HG02678 (cell line): ENCODE measurements around the gene ABCD1.
"Not testable (repeated sequence)": the region's sequence is repeated elsewhere in the genome, so short reads cannot be mapped to it uniquely, and the experiment has no call there.

Experiments used
- ATAC-seq: cut with Tn5 transposase; IDR thresholded peaks from one replicate; pipeline ENCODE4 v1.9.1; 2021; ENCODE audit warnings: mild to moderate bottlenecking, moderate library complexity; ENCODE audit not compliant: unreplicated experiment

ABCD1 gene

DNA sequence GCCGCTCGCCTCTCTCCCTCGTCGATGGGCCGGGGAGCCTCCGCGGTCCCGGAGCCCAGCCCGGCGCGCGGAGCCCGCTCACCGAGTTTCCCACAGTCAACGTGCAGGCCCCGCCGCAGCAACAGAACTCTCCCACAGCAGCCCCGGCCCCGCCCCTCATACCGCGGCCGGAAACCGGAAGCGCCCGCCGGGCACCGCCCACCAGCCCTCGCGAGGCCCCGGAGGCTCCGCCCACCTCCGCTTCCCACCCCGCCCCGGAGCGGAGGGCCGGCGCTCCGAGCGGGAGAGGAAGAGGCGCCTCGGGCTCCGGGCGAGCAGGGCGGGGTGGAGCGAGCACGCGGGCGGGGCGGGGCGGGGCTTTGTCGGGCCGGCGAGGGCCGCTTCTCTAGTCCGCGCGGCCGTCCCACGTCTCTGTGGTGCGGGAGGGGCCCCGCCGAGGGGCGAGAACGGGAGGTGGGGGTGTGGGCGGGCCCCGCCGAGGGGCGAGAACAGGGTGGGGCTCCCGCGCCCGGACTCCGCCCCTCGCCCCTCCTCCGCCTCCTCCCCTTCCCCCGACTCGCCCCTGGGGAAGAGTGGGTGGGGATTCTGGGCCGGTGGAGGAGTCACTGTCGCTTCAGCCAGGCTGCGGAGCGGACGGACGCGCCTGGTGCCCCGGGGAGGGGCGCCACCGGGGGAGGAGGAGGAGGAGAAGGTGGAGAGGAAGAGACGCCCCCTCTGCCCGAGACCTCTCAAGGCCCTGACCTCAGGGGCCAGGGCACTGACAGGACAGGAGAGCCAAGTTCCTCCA, at the start of gene ABCD1, which contains the start of gene BCAP31:
TSS of gene ABCD1 (plus strand) at position 605 of the 787 bp plus-strand sequence. CDS start 411 bp downstream, outside the sequence.
TSS of gene BCAP31 (minus strand) at position 136 of the 787 bp plus-strand sequence. CDS start 1,143 bp downstream, outside the sequence.
- ATAC-seq = peak; percentile 56

DNA sequence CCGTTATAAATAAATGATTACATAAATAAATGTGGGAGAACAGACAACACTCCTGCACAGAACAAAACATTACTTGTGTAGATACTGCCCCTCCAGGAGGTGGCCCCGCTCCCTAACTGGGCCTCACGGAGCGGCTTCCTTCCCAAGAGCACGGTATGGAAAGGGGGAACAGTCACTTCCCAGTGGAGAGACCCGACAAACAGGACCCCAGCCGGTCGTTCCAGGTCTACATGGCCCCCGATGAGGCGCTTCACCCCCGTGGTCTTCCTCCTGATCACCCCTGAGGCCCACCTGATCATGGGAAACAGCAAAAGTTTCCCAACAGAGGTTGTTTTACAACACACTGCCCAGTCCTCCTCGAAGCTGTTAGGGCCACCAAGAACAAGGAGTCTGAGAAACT, 43.5 kb upstream of the ABCD1 start:
- no peak for ATAC-seq

DNA sequence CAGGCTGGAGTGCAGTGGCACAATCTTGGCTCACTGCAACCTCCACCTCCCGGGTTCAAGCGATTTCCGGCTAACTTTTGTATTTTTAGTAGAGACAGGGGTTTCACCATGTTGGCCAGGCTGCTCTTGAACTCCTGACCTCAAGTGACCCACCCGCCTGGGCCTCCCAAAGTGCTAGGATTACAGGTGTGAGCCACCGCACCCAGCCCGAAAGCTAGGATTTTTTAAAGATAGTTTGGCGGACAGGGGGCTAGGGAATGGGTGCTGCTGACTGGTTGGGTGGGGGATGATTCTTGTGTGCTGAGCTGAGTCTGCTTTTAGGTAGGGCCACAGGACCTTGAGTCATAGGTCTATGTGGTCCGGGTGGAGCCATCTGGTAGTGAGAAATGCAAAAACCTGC, 41.2 kb upstream of the ABCD1 start:
- ATAC-seq = not testable (repeated sequence)

DNA sequence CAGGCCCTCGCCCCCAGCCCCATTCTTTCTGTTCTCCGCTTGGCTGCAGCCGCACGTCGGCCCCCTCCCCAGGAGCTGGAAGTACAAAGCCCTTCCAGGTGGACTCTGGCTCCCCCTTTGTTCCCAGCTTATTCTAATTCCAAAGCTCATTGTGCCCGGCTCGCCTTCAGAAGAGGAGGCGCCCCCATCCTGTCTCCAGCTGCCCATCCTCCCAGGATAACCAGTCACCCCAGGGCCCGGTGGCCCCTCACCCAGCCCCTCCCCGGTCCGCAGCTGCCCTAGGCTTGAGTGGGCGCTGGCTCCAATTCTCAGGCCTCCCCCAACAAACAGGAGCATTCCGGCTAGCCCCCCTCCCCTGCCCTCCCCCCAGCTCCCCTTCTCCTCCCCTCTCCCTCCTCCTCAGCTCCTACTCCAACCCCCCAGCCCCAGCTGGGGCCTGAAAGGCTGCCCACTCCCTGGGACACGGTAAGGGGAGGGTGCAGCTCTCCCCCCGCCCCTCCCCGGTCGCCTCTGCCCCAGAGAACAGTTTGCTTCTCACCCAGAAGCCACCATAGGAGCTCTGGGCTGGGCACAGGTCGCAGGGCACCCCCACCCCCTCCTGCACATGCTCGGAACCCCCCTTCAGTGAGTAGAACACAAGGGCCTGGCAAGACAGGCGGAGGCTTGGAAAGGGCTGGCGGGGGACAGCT, 40.0 kb upstream of the ABCD1 start:
- no peak for ATAC-seq

DNA sequence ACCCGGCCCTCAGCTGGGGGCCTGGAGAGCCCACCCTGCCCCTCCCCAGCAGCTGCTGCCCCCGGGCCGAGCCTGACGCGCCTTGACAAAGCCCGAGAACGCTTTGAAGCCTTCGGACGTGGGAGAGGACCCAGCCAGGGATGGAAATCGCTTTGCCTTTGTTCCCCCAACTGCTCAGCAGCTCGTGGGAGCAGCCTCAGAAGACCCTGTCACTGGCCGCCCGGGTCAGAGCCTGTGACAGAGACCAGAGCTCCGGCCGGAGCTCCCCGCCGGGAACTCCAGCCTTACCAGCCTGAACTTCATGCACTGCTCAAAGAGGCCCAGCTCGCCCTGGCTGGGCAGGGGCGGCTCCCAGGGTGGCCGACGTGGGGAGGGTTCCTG, 39.5 kb upstream of the ABCD1 start:
- ATAC-seq = no peak

DNA sequence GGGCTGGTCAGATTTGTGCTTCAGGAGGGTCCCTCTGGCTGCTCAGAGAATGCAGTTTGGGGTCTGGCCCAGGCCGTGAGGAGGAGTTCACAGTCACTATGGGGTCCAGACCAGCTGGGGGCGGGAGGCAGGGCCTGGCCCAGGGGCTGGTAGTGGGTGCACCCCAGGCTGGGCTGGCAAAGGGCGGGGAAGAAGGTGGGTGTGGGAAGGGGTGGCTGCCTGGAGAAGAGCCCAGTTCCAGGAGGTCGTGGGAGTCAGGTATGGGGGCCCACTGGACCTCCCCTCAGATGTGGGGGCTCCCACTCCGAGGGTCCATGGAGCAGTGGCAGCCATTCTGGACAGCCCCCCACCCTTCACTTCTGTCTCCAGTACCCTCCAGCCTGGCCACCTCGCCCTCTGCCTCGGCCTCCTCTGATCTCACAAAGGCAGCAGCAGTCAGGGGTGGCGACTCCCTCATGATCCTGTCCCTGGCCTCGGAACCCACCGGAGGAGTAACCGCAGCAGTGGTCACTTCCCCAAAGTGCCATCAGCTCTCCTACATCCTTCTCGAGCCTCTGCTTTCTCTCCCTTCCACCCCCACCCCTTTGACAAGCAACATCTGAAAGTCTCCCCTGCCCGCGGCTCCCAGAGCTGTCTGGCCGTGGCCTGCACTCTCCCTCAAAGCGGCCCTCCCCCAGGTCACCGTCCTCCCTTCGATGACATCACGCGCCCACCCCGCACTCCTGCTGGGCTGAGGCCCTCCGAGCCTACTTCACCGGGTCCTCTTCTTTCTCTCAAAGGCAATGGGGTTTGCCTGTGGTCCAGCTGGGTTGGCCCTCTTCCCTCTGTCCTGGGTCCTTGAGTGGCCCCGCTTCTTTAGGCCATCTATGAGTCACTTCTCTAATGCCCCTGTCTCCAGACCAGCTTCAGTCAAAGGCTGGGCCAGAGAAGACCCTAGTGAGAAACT, 38.6 kb upstream of the ABCD1 start:
- ATAC-seq = no peak

DNA sequence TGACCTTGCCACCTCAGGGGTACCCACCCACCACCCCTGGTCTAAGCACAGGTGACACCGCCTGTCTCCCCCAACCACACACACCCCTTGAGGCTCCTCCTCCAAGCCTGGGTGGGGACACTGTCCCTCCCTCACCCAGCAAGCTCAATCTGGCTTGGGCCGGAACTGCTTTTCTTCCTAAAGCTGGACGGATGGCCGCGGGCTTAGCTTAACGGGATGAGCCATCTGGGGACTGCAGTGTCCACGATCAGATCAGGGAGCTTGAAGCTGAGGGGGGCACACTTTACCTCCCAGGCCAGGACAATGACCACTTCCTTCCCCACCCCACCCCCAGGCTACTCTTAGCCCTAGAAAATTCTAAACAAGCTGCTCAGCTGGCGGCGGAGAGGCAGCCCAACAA, 37.9 kb upstream of the ABCD1 start:
- no peak for ATAC-seq

DNA sequence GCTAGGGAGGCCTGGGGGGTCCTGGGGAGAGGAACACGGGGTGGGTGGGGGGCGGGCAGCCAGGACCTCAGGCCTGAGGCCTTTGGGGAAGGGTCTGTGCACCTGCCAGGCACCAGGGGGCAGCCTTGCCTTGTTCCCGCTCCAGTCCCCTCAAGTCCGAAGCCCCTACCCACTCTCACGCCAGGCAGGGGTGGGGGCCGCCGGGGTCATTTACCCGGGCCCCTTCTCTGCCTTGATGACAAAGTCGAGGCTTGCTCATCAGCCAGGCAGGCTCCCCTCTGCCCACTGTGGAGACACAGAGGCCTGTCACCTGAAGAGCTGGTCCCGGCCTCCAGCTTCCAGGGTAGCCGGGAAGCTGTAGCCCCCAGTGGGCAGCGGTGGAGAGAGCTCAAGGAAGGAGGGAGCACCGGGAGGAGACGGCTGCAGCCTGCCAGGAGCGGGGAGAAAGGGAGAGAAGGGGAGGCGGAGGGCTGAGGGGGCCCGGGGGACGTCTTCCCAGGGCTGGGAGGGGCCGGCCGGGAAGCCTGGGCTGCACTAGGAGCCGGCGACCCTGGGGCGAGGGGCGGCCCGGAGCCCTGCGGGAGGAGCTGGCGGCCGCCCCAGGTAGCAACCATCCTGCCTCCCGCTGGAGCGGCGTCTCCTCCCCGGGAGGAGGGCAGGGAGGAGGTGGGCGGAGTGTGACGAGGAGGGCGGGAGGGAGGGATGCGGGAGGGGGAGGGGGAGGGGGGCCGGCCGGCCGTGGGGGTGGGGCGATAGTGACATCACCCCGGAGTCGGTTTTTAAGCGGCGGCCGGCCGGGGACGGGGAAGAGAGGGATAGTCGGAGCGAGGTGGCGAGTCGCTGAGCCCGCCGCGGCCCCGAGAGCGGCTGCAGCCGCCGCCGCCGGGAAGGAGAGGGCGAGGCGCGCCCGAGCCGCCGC, 37.3 kb upstream of the ABCD1 start, which contains the start of gene SLC6A8:
TSS of gene SLC6A8 (plus strand) at position 806 of the 919 bp plus-strand sequence. CDS start 649 bp downstream, outside the sequence.
- no peak for ATAC-seq

DNA sequence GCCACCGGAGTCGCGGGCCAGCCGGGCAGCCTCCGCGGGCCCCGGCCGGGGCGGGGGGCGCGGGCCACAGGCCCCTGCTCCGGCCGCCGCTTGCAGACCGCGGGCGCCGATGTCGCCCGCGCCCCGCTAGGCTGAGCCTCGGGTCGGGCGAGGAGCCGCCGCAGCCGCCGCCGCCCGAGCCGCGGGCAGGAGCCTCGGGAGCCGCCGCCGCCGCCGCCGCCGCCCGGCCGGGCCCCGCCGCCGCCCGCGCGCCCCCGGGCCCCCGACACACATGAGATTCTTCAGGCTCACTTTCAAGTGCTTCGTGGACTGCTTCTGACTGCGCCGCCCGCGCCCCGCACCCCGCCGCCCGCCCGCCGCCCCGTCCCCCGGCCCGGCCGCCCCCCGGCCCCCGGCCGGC, 36.6 kb upstream of the ABCD1 start:
- ATAC-seq = no peak

DNA sequence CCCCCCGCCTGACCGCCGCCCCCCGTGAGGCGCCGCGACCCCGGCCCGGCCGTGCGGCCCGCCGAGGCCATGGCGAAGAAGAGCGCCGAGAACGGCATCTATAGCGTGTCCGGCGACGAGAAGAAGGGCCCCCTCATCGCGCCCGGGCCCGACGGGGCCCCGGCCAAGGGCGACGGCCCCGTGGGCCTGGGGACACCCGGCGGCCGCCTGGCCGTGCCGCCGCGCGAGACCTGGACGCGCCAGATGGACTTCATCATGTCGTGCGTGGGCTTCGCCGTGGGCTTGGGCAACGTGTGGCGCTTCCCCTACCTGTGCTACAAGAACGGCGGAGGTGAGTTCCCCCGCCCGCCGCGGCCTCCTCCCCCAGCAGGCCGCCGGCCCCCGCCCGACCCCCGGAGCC, 36.1 kb upstream of the ABCD1 start:
- no peak for ATAC-seq

DNA sequence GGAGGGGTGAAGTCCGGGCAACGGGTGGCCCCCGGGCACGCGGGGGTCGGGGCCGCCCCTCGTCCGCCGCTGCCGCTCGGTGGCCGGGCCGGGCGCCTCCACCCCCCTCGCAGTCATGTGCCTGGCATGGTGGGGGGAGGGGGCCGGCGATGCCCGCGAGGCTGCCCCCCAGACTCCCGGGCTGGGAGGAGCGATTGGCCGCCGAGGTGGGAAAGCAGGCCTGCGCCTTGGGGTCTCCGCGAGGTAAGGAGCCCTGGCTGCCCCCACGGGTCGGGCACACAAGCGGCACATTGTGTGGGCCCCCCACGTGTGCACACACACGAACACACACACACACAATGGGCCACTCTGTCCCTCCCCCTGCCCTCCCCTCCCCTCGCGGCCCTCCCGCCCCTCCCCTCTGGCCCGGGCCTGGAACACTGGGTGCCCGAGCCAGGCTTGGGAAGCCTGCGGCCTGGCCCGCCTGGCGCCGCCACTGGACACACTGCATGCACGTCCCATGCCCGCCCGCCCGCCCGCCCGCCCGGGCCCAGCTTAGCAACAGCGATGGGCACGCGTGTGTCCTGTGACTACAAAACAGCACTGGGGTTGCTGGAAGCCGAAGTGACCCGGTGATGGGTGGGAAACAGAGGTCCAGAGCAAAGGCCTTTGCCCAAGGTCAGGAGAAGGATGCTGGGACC, 35.6 kb upstream of the ABCD1 start:
- no peak for ATAC-seq

DNA sequence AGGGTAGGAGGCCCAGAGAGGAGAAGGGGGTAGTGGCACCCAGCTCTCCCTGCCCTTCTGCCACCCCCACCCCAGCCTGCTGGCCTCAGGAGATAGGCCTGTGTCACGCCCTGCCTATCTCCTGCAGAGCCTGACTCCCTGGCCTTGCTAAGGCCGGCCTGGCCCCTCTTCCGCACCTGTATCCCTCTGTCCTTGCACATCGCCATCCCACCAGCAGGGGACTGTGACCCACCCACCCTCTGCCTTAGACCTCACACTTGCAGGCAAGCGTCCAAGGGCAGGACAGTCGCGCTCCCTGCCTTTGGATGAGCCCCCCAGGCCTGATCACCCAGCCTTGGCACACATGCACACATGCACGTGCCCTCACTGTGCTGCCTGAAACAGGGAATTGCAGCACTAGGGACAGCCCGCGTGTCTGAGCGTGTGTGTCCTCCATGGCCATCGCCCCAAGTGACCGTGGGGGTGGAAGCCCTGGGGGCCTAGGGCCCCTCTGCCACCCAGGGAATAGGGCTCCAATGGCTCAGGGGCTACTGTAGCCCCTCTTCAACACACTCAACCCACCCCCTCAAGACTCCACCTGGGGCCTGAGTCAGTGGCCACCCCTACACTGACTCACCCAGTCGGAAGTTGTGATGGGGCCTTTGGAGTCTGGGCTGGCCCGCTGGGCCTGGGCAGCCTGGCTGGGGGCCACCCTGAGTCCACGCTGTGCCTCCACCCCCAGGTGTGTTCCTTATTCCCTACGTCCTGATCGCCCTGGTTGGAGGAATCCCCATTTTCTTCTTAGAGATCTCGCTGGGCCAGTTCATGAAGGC, 34.8 kb upstream of the ABCD1 start:
- ATAC-seq = no peak

DNA sequence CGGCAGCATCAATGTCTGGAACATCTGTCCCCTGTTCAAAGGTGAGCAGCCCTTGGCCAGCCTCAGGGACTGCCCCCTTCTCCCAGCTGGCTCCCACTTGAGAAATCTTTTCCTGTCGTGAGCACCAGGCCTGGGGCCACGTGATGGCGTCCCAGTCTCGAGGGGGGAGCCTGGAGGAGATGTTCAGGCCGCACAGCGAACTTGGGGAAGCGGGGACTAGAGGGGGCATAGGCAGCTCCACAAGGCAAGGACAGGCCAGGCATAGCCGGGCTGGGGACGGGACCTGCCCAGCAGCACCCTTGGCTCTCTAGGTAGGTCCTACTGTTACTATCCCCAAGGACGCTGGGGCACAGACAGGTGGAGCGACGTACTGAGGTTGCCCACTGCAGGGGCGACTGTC, 34.2 kb upstream of the ABCD1 start:
- no peak for ATAC-seq

DNA sequence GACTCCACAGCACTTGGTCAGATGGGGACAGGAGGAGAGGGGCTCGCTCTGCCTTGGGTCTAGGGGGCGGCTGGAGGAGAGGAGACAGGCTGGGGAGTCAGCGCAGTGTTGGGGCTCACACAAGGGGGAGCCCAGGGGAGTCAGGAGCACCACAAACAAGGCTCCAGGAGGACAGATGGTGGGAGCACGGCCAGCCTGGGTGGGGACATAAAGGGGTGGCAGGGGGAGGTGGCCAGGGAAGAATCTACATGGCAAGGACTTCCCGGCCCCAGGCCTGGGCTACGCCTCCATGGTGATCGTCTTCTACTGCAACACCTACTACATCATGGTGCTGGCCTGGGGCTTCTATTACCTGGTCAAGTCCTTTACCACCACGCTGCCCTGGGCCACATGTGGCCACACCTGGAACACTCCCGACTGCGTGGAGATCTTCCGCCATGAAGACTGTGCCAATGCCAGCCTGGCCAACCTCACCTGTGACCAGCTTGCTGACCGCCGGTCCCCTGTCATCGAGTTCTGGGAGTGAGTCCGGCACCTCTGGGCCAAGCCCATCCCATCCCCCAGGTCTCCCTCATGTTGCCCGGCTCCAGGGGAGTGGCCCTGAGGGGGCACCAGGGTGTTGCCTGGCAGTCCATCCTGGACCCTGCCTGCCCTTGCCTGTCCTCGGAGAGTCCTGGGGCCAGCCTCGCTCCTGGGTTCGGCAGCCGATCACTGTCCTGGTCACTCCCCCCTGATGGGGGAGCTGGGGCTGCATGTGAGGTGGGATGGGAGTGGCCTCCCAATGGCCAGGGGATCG, 33.4 kb upstream of the ABCD1 start:
- ATAC-seq = not testable (repeated sequence)

DNA sequence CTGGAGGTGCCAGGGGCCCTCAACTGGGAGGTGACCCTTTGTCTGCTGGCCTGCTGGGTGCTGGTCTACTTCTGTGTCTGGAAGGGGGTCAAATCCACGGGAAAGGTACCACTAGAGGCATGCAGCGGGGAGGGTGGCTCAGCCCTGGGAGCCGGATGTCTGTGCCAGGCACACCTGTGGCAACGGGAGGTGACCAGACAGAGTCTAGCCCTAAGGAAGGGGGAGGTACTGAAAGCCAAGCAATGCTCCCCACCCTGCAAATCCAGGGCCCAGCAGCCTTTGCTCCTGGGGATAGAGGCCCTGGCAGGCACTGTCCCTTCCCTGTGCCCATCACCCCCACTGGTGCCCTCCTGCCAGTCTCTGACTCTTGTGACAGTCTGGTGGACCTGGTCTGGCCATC, 32.7 kb upstream of the ABCD1 start:
- ATAC-seq = no peak

DNA sequence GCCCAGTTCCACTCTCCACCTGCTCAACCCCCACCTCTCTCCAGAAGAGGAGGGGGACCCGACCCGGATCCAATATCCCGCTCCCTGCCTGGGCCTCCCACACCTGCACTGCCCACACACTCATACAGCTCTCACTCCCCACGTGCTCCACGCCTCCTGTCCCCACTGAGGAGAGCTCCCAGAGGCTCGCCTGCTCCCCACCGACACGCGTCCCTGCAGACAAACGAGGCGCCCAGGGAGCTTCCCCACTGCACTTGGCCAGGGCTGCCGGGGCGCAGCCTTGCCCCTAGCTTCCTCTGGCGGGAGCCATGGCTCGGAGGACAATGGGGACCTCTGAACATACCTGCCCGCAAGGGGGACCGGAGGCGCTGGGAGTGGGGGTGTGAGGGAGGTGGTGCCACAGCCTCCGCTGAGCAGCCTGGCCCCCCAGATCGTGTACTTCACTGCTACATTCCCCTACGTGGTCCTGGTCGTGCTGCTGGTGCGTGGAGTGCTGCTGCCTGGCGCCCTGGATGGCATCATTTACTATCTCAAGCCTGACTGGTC, 32.0 kb upstream of the ABCD1 start:
- no peak for ATAC-seq
